Keratinocyte (primary cell): ENCODE results near the gene TAPT1. TPM values are rescaled to one million over a fixed set of nuclear protein-coding genes. Genes with fewer than 3 reads are reported as not detected.
A peak's percentile ranks its signal among the peaks of the same experiment; 100 is the strongest.

Experiments
- DNase-seq: peaks from one replicate; pipeline ENCODE4 v3.0.0-alpha.2; 2011; ENCODE audit warnings: low read depth, missing footprints, low spot score
- FAIRE-seq: peaks from 2 replicates; lab custom pipeline; 2011; peaks lifted over from hg19 to GRCh38; lab: Jason Lieb, UNC
- H2AFZ ChIP-seq: 2 replicates; pipeline ENCODE4 v1.6.0; 2012; ENCODE audit warnings: low read length, control low read depth, inconsistent platforms; ENCODE audit not compliant: control insufficient read depth
- H3K27ac ChIP-seq: 2 replicates; pipeline ENCODE4 v1.5.1; 2011; ENCODE audit warnings: low read length; ENCODE audit not compliant: control insufficient read depth, insufficient read depth
- H3K27me3 ChIP-seq: 3 replicates; pipeline ENCODE4 v1.6.0; 2011; ENCODE audit warnings: low read length; ENCODE audit not compliant: control insufficient read depth, insufficient read depth; ENCODE audit errors: extremely low read depth
- H3K36me3 ChIP-seq, 2 experiments: 2 replicates in 1 of 2; 3 replicates in 1 of 2; pipeline ENCODE4 v1.5.1; 2011; ENCODE audit warnings: low read length in 2 of 2, mild to moderate bottlenecking in 1 of 2; ENCODE audit not compliant: control insufficient read depth in 2 of 2, insufficient read depth in 2 of 2; ENCODE audit errors: extremely low read depth in 1 of 2
- H3K4me1 ChIP-seq: 3 replicates; pipeline ENCODE4 v1.5.1; 2011; ENCODE audit warnings: low read length; ENCODE audit not compliant: control insufficient read depth, insufficient read depth; ENCODE audit errors: extremely low read depth
- H3K4me2 ChIP-seq: 3 replicates; pipeline ENCODE4 v1.6.0; 2011; ENCODE audit warnings: low read depth, low read length; ENCODE audit not compliant: control insufficient read depth, insufficient read depth; ENCODE audit errors: extremely low read depth
- H3K4me3 ChIP-seq, 3 experiments: fragments of 200-600 bp in 1 of 3; sonication (generic) in 1 of 3; 2 replicates in 2 of 3; 3 replicates in 1 of 3; pipeline ENCODE4 v1.5.1; 2011 to 2016; ENCODE audit warnings: low read length in 3 of 3, mild to moderate bottlenecking in 3 of 3, control low read depth in 2 of 3, inconsistent platforms in 1 of 3, low read depth in 1 of 3, mixed read lengths in 1 of 3, mixed run types in 1 of 3, moderate library complexity in 1 of 3; ENCODE audit not compliant: control insufficient read depth in 2 of 3, insufficient read depth in 2 of 3; ENCODE audit errors: extremely low read depth in 1 of 3
- H3K79me2 ChIP-seq: 2 replicates; pipeline ENCODE4 v1.6.0; 2012; ENCODE audit warnings: low read length; ENCODE audit not compliant: control insufficient read depth, insufficient read depth
- H3K9ac ChIP-seq: 3 replicates; pipeline ENCODE4 v1.6.0; 2011; ENCODE audit warnings: low read length; ENCODE audit not compliant: control insufficient read depth, insufficient read depth; ENCODE audit errors: extremely low read depth
- H3K9me1 ChIP-seq: 3 replicates; pipeline ENCODE4 v1.6.0; 2011; ENCODE audit warnings: low read length; ENCODE audit not compliant: control insufficient read depth, insufficient read depth; ENCODE audit errors: extremely low read depth
- H3K9me3 ChIP-seq: 2 replicates; pipeline ENCODE4 v1.5.1; 2012; ENCODE audit warnings: low read depth, low read length; ENCODE audit not compliant: control insufficient read depth
- H4K20me1 ChIP-seq: 3 replicates; pipeline ENCODE4 v1.6.0; 2011; ENCODE audit warnings: low read length; ENCODE audit not compliant: control insufficient read depth, insufficient read depth; ENCODE audit errors: extremely low read depth
- EZH2 ChIP-seq: IDR thresholded peaks from one replicate; pipeline ENCODE4 v1.6.1; 2012; ENCODE audit warnings: inconsistent platforms, mild to moderate bottlenecking, low read length, moderate library complexity
- dilution Hi-C: fragments of 300-500 bp; cut with MboI; formaldehyde crosslinking; loops from one replicate; pipeline ENCODE4 v1.7.0; 2020; ENCODE audit warnings: low sequenced_read_pairs; ENCODE audit not compliant: extremely low pct_ligation_motif_present
- polyA plus RNA-seq, 5 experiments: library from polyadenylated mRNA; depleted of rRNA in 3 of 5; stranded (reverse) in 3 of 5; stranded (forward) in 1 of 5; unstranded in 1 of 5; fragments of >200 nt; gene quantifications; 1 replicate in 1 of 5; 2 replicates in 3 of 5; 3 replicates in 1 of 5; pipeline versions ENCODE4 v1.2.1 to v1.2.3, GENCODE V29; 2011 to 2012; ENCODE audit warnings: missing spikeins in 2 of 5, low read depth in 1 of 5, low replicate concordance in 1 of 5
- TF ChIP-seq, protein P1 (sequence below), 3 experiments: IDR thresholded peaks in 1 of 3; conservative IDR thresholded peaks in 1 of 3; optimal IDR thresholded peaks in 1 of 3; 2 replicates in 2 of 3; 3 replicates in 1 of 3; pipeline versions ENCODE3 to v1.5.1; 2011; ENCODE audit warnings: low read length in 3 of 3, mild to moderate bottlenecking in 3 of 3, moderate library complexity in 2 of 3, control low read depth in 1 of 3, inconsistent platforms in 1 of 3; ENCODE audit not compliant: insufficient read depth in 2 of 3; ENCODE audit errors: extremely low read depth in 1 of 3

TAPT1 gene
- polyA plus RNA-seq, 1 donor (not counting 4 experiments of a cell fraction or from before 2014, with no cell fraction given): 10.7 TPM

DNA sequence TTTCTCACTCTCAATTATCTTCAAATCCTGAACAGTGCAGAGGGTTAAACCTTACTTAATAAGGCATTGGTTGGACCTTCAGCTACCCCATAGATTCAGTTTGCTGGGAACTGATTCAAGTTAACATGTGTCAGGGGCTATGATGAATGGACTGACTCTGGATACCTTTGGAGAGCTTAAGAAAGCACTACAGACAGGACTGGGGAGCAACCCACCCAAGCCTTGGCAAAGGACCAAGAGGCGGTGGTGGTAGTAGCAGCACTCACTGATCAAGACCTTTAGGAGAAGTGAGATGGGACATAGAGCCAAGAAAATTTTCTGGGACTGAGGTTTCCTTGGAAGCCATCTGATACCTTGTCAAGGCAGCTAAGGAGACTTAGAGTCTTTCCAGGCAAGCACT, 43.0 kb upstream of the TAPT1 start:
- peaks cover 27% of the 10 kb centered on the region for H3K4me1 ChIP-seq
- dilution Hi-C loops: no loop called here
- no peak for TF ChIP-seq EZH2
- TF ChIP-seq, protein P1, sequence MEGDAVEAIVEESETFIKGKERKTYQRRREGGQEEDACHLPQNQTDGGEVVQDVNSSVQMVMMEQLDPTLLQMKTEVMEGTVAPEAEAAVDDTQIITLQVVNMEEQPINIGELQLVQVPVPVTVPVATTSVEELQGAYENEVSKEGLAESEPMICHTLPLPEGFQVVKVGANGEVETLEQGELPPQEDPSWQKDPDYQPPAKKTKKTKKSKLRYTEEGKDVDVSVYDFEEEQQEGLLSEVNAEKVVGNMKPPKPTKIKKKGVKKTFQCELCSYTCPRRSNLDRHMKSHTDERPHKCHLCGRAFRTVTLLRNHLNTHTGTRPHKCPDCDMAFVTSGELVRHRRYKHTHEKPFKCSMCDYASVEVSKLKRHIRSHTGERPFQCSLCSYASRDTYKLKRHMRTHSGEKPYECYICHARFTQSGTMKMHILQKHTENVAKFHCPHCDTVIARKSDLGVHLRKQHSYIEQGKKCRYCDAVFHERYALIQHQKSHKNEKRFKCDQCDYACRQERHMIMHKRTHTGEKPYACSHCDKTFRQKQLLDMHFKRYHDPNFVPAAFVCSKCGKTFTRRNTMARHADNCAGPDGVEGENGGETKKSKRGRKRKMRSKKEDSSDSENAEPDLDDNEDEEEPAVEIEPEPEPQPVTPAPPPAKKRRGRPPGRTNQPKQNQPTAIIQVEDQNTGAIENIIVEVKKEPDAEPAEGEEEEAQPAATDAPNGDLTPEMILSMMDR (optimal IDR thresholded peaks at IDR 0.05 in 1 of 3, IDR thresholded peaks at IDR 0.05 in 1 of 3, conservative IDR thresholded peaks at IDR 0.05 in 1 of 3; ENCODE audit: extremely low read depth in 1 of 3, insufficient read depth in 2 of 3, low read length in 3 of 3): no peak
- H3K79me2 ChIP-seq: no peaks in the 10 kb centered on the region
- peak overlapping the region; percentile 12 for H2AFZ ChIP-seq
- no peaks in the 10 kb centered on the region for H3K9me1 ChIP-seq
- DNase-seq (no peak), FAIRE-seq (no peak)
- no peaks in the 10 kb centered on the region for H3K36me3 ChIP-seq
- no peaks in the 10 kb centered on the region for H4K20me1 ChIP-seq
- no peaks in the 10 kb centered on the region for H3K9me3 ChIP-seq
- H3K9ac ChIP-seq: no peak overlapping the region
- peak overlapping the region; percentile 65 for H3K4me2 ChIP-seq
- peak overlapping the region; percentile 41 for H3K27ac ChIP-seq
- no peaks in the 10 kb centered on the region for H3K27me3 ChIP-seq
- H3K4me3 ChIP-seq: no peak overlapping the region

DNA sequence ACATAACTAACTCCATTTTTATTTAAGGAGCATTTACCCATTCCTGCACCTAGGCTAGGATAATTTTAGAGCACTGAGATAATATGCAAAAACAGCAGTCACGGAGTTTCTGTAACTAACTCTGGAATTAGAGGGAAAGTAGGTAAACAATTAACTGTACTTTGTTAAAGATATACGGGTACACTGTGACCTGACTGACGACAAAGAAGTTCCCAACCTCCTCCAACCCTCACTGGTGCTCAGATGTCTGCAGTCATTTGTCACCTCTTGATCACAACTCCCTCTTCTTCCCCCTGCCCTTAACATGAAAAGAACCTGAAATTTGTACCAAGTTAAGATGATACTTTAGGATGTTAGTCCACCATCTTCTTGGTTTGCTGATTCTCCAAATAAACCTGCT, 42.0 kb upstream of the TAPT1 start:
- no peak overlapping the region for H2AFZ ChIP-seq
- H3K4me1 ChIP-seq: peaks cover 27% of the 10 kb centered on the region
- no peaks in the 10 kb centered on the region for H3K9me1 ChIP-seq
- no peaks in the 10 kb centered on the region for H3K9me3 ChIP-seq
- no peaks in the 10 kb centered on the region for H4K20me1 ChIP-seq
- H3K9ac ChIP-seq: no peak overlapping the region
- TF ChIP-seq, protein P1 (optimal IDR thresholded peaks at IDR 0.05 in 1 of 3, IDR thresholded peaks at IDR 0.05 in 1 of 3, conservative IDR thresholded peaks at IDR 0.05 in 1 of 3; ENCODE audit: extremely low read depth in 1 of 3, insufficient read depth in 2 of 3, low read length in 3 of 3): no peak
- TF ChIP-seq EZH2: no peak
- H3K4me3 ChIP-seq: no peak overlapping the region
- H3K27me3 ChIP-seq: no peaks in the 10 kb centered on the region
- dilution Hi-C loops: no loop called here
- no peaks in the 10 kb centered on the region for H3K79me2 ChIP-seq
- FAIRE-seq (no peak), DNase-seq (no peak)
- no peaks in the 10 kb centered on the region for H3K36me3 ChIP-seq
- H3K4me2 ChIP-seq: no peak overlapping the region
- no peak overlapping the region for H3K27ac ChIP-seq
